A204.1 (cell line): ENCODE data around the gene COQ8B.

ENCODE experiments used
- FAIRE-seq: peaks from 2 replicates; lab custom pipeline; 2012; peaks lifted over from hg19 to GRCh38; lab: Jason Lieb, UNC

Gene COQ8B

DNA sequence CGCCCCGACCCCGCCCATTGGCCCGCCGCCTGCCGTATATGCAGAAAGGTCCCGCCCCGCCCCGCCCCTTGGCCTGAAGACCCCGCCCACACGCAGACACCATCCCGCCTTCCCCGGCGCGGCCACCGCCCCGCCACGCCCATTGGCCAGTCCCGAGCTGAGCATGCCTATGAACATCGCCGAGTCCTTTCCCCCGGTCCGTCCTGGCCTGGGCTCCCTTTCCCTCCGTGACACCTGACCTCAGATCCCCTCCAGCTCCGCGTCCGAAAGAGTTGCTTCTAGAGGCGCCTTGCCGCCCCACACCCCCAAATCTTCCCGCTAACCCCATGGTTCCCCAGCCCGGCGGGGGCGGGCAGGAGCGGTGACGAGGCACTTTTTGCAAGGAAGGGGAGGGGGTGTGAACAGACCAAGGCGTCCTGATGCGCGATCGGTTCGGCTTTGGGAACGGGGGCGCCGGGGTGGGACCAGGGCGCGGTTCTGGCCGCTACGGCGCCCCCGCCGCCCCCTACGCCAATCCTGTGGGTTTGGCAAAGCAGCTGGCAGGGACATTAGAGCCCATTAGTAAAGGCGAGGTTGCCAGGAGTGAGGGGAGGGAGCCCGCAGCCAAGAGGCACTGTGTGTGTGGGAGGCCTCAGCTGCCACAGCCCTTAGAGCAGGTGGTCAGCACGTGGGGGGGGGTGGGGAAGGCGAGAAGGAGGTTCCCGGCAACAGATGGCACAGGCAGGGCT lies 25.8 kb downstream of the COQ8B start:
- no peak for FAIRE-seq

DNA sequence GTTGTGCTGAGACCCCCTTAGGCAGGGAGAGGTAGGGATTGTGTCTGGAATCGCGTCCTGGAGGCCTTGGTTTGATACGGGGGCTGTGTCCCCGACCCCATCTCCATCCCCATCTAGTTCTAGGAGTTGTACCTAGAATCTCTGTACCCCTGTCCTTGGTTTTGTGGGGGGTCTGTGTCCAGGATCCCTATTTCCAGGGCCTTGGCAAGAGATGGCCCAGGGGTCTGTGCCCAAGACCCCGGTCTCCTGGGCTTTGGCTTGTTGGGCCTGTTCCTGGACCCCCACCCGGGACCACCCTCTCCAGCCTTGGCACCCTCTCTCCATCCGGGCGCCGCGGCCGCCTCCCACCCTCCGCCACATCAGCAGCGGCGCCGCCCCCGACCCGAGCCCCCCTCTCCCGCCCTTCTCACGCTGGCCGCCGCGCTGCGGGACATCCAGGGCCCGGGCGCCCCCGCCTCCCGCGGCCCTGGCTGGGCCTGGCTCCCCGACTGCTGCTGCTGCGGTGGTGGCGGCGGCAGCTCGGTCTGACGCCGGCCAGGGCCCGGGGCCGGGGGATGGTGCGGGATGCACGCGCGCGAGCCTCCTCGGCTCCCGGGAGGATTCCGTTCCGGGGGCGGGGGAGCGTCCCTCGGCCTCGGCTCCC lies 26.5 kb downstream of the COQ8B start, which contains the start of gene NUMBL:
TSS of gene NUMBL (minus strand) at position 602 of the 643 bp plus-strand sequence. CDS start at position 434, 168 bp downstream.
- no peak for FAIRE-seq

DNA sequence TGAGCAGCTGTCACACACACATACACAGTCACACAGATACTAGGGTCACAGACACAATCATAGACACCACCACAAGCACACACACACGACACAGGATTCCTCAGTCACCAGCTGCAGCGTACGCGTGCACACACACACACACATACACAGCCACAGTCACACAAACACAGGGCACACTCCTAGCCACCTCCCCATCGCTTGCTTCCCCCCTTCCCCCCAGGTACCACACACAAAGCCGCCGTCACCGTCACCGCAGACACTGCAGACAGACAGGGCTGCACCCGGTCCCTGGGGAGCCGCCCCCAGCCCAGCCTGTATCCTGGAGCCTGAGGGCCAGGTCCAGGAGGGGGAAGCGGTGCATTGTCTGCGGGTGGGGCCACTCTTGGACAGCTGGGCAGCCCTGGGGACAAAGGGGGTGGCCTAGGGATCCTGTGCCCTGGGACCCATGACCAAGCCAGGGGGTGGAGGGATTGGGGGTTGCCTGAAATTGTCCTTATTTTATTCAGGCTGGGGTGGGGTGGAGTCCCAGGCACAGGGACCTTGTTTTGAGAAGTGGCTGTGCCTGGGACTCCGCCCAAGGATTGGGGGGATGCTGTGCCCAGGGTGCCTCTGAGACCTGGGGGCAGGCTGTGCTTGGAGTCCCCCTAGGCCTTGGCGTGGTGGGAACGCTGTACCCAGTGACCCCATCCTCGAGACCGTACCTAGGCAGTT lies 27.2 kb downstream of the COQ8B start:
- no peak for FAIRE-seq

DNA sequence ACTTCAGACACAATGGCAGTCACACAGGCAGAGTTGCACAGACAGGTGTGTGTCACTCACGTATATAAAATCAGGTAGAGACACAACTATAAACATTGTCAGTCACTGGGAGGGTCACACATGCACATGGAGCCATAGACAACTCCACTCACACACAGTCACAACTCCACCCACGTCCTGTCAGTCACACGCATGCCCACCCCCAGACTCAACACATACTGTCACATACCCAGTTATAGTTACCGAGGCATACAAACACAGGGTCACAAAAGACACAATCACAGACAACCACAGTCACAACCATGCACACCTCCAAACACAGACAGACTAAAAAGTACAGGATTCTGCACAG lies 27.7 kb downstream of the COQ8B start:
- FAIRE-seq: no peak

DNA sequence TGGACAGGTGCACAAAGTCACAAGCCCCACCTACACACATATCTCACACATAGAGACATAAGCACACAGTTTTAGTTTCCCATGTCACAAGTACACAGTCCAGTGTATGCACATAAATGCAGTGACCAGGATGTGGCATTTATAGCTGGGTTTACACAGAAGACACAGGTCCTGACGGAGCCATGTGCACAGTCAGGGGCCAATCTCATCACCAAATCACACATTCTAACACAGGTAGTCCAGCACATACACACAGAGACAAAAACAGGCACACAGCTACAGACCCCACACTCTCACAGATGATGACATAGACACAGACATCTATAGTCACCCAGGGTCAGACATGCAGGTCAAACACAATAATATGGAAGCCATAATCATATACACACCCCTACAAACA lies 28.4 kb downstream of the COQ8B start:
- FAIRE-seq: no peak

DNA sequence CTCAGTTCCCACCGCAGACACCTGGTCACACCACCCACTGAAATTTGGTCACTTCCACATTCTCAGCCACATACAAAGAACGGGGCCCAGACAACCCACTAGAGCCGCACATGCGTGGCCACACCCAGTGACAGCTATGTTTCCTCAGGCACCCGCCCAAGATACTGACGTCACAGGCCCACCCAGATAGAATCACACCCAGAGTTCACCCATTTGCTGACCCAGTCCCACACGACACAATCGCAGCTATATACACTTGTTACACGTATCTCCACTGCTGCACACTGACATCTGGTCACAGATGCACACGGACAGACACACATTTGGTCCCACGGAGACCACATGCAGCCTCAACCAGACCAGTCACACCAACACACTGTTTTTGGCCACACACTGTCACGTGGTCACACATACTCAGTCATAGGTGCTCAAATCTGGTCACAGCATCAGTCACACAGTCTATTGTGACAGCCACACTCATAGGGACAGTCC lies 29.1 kb downstream of the COQ8B start:
- no peak for FAIRE-seq

DNA sequence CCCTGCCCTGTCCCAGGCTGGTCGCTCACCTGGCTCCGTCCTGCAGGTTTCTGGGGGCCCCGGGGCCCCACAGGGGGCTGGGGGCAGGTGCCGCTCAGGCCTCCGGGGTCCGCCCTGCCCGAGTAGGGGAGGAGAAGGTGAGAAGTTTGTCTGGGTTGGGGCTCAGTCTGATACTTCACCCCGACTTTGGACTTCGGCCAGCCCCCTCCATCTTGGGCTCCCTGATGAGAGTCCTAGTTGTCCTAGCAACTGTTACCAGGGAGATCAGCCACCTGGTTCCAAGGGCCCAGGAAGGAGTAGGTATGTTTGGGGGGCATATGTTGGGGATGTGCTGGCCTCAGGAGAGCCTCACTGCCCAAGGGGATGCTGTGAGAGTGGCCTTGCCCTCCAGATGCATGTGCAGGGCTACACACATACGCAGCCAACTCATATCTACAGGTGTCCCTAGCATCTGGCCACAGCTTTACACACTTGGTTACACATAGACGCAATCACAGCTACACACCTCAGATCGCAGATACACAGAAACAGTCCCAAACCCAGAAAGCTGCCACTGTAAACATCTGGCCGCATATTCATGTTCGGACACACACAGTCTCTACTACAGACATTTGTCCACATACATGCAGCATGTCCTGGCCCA lies 29.7 kb downstream of the COQ8B start:
- no peak for FAIRE-seq

DNA sequence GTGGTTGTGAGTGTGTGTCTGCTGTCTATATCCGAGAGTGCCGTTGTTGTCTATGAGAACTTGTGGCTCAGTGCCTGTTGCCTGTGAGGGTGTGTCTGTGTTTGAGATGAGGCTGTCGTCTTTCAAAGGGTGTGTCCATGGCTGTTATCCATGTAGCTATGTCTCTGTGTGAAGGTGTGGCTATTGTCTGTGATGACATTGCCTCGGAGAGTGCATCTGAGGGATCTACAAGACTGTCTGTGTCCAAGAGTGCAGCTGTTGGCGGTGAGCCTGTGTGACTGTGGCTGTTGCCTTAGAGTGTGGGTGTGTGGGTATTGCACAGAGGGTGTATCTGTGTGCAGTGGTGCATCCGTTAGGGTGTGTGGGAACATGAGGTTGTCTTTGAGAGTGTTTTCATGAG lies 31.1 kb downstream of the COQ8B start:
- no peak for FAIRE-seq

DNA sequence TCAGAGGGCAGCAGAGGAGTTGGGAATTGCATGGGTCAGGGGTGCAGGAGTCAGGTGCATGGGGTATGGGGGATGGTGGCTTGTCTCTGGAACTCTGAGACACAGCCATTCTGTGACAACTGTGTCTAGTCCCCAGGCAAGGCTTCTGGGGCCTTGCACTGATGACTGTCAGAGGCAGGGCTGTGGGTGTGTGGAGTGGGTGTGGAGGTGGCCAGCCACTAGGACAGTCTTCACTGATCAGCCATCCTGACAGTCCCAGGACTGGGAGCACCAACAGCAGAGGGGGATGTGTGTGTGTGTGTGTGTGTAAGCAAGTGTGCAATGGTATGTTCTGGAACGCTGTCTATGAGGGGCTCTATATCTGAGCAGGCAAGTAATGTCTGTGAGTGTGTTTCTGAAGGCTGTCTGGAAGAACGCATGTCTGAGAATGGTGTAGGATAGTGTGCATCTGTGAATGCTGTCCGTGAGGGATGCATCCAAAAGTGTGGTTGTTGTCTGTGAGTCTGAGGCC lies 31.6 kb downstream of the COQ8B start:
- FAIRE-seq: no peak

DNA sequence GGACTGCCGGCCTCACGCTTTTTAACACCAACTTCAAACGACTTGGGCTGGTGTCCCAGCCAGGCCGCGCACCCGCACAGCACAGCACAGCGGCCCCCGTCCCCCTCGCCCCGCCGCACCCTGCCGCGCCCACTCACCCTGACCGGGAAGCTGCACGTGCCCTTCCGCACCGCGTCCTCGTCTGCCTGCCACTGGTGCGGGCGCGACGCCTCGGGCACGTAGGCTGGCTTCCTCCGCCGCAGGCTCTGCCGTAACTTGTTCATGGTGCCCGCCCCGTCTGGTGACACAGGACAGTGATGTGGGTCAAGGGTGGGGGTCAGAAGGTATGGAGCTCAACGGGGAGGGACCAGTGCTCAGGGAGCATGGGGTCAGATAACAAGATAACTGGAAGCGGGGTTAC lies 32.4 kb downstream of the COQ8B start:
- FAIRE-seq: no peak

DNA sequence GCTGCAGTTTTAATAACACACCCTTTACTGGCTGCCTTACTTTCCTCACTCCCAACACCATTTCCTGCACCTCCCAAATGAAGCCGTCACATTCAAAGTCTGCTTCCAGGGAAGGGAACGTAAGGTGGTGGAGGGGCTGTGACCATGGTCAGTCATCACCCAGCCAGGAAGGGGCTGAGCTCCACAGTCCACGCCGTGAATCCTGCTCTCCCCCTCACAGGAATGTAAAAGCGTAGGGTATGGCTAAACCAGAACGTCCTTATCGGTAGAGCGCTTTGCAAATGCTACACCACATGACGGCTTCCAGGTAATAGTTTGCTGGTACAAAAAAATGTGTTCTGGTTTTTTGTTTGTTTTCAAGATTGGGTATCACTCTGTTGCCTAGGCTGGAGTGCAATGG lies 33.2 kb downstream of the COQ8B start:
- no peak for FAIRE-seq

DNA sequence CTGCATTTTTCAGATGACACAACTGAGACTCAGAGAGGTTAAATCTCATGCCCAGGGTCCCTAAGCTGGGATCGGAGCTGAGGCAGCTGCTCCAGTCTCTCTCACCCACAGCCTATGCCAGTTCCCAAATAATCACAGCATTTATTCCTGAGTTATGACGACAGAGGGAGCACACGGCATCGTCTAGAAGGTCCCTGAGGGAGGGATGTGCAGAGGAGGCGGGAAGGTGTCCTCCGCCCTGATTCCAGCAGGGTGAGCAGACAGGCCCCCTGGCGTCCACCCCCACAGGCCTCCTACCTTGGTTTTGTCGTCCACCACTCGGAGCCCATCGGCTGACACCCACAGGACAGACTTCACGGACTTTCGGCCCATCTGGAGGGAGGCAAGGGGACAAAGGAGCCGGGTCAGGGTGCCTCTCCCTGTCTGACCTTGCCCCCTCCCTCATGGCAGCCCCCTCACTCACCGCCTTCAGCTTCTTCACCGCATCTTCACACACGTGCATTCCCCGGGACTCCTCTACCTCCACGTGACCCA lies 34.2 kb downstream of the COQ8B start:
- FAIRE-seq: no peak

DNA sequence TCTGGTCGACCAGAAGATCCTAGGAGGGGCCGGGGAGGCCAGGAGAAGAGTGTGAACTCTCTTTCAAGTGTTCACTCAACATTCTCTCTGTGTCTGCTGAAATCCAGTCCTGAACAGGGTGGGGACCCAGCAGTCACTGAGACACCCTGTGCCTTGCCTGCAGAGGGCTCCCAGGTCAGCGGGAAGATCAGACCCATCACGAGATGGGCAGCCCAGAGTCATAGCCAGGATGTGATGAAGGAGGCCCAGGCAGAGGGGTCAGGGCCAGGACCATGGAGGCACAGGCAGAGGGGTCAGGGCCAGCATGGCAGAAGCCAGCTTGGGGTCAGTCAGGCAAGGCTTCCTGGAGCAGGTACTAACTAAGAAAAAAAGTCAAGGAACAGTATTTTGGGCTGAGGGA lies 35.6 kb downstream of the COQ8B start:
- FAIRE-seq: no peak

DNA sequence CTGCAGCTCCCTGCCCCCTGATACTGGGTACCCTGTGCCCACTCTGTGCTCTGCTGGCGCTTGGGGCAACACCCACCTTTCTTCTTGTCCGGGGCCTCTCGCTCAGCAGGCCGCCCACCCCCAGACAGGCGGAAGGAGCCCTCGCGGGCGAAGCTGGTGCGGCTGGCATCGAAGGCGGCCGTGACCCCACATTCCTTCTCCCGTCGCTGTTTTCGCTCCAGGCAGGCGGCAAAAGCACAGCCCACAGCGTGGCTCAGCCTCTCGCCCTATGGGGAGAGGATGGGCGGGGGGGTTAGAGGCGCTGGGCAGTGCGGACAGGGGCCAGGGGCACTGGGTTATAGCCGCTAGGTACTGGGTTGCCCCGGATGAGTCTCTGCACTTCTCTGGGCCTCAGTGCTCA lies 39.5 kb downstream of the COQ8B start:
- no peak for FAIRE-seq

DNA sequence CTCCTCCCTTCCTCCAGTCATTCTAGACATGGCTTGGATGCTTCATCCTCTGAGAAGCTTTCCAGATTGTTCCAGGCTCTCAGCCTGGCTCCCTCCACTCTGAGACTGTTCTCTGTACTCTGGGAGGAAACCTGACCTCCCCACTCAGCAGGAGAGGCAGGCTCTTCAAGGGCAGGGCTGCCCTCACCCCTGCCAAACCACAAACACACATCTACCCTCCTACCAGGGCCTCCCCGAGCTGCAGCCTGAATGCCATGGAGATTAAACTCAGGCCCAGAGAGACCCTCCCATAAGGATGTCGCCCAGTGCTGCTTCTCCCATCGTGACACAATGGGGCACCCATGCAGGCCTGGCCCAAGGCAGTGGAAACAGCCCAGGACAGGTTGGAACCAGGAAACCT lies 42.4 kb downstream of the COQ8B start:
- no peak for FAIRE-seq

DNA sequence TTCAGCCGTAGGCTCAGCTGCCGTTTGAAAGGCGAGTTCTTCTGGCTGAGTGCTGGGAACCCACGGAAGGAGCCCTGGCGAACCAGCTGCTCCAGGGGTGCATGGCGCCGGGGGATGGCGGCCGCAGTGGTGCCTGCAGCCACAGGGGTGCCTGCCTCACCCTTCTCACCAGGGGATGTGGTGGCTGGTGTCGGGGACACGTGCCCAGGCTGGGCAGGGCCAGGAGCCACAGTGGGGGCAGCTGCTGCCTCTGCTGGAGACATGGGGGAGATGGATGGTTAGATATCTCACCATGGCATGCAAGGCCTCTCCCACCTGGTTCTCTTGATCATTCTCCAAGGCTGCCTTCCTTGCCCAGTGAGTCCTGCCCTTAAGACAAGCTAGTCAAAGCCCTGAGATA lies 43.3 kb downstream of the COQ8B start:
- FAIRE-seq: no peak

DNA sequence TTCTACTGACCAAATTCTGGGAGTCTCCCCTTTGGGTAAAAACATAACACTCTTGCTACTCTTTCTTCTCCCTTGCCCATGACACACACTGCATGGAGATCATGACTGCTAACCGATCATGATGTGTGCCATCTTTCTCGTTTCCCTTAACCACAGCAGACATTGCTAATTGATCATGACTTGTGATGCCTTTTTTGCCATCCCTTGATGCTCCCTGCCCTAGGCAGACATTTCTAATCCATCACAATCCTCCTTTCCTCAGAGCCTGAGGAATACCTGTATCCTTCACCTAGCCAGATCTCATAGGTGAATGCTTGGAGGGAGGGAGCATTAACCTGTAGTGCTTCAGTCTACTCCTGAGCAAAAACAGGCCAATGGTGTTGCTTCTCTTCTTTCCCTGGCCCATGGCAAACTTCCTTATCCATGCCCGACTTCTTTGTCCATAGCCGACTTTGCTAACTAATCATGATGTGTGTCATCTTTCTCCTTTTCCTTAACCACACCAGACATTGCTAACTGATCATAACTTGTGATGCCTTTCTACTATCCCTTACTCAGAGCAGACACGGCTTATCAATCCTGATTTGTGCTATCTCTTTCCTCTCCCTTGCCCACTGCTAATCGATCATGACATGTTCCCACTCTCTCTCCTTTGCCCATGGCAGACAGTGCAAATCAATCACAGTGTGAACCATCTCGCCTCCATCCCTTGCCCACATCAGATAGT lies 44.0 kb downstream of the COQ8B start:
- FAIRE-seq: no peak

DNA sequence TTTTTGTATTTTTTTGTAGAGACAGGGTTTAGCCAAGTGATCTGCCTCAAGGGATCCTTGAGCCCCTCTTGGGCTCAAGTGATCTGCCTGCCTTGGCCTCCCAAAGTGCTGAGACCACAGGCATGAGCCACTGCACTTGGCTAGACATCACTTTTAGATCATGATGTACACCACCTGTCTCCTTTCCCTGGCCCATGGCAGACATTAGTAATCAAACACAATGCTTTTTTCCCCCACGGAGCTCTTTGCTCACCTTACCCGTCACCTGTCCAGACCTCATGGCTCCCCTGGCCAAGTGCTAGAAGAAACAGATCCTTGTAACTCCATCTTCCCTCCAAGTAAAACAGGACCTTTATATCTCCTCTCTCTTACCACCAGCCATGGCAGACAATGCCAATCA lies 44.6 kb downstream of the COQ8B start:
- no peak for FAIRE-seq

DNA sequence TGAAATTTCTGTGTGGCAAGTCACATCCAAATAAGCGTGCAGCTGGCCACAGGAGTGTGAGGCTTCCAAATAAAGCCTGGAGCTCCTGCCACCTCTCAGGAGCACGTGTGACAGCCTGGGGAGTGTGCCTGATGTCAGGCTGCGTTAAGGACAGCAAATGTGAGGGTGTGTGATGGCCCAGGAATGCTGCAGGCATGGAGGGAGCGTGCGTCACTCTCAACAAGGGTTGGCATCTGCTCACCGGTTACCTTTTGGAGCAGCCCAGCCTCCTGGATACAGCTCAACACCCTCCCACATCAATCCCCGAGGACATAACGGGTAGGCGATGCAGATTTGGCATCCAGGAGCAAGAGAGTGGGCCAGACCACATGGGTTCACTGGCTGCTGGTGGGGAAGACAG lies 45.3 kb downstream of the COQ8B start:
- FAIRE-seq: no peak

DNA sequence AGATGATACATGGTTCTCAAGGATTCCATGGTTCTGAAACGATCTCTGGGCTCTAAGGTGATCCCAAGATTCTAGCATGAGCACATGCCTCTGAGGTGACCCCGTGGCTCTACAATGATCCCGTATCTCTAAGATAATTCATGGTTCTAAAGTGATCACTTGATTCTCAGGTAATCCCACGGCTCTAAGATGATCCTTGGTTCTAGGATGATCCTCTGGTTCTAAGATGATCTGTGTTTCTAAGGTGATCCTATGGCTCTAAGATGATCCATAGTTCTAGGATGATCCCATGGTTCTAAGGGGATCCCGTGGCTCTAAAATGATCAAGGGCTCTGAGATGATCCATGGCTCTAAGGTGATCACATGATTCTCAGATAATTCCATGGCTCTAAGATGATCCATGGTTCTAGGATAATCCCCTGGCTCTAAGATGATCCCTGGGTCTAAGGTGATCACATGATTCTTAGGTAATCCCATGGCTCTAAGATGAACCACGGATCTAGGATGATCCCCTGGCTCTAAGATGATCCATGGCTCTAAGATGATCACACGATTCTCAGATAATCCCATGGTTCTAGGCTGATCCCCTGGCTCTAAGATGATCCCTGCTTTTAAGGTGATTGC lies 47.6 kb downstream of the COQ8B start:
- FAIRE-seq: no peak

DNA sequence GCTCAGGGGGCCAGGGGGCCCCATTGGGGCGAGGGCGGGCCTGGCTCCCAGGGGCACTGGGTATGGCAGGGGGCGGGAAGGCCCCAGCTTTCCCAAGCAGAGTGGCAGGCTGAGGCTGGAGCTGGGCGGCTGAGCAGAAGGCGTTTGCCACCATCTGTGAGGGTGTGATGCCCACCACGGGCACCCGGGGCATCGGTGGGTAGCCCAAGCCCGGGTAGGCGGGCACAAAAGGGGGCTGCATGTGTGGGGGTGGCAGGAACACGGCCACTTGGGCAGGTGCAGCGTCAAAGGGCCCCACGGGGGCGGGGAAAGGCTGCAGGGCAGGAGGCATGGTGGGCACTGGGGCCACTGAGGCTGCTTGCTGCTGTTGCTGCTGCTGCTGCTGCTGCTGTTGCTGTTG lies 49.1 kb downstream of the COQ8B start:
- FAIRE-seq: no peak
